WERI-Rb-1 (cell line): ENCODE data around the gene MAP3K21.
A peak's percentile ranks its signal among the peaks of the same experiment; 100 is the strongest.

Experiments
- DNase-seq: peaks from one replicate; pipeline ENCODE4 v3.0.0-alpha.2; 2020
- H3K27ac ChIP-seq: fragments of 250-450 bp; sonication (Bioruptor Pico); 2 replicates; pipeline ENCODE4 v1.5.1; 2020; ENCODE audit warnings: mild to moderate bottlenecking, moderate library complexity
- H3K27me3 ChIP-seq: fragments of 250-450 bp; sonication (Bioruptor Pico); 2 replicates; pipeline ENCODE4 v1.5.1; 2021; ENCODE audit warnings: mild to moderate bottlenecking, low read depth, moderate library complexity; ENCODE audit not compliant: insufficient read depth, severe bottlenecking
- H3K36me3 ChIP-seq: fragments of 250-450 bp; sonication (Bioruptor Pico); 2 replicates; pipeline ENCODE4 v1.5.1; 2020; ENCODE audit warnings: mild to moderate bottlenecking, moderate library complexity
- H3K4me3 ChIP-seq: 2 replicates; pipeline ENCODE4 v1.5.1; 2011; ENCODE audit warnings: low read depth, mild to moderate bottlenecking, control low read depth, low read length
- H3K9me3 ChIP-seq: fragments of 250-450 bp; sonication (Bioruptor Pico); 2 replicates; pipeline ENCODE4 v1.5.1; 2021; ENCODE audit warnings: mild to moderate bottlenecking, moderate library complexity; ENCODE audit not compliant: severe bottlenecking
- CTCF ChIP-seq: IDR thresholded peaks from 2 replicates; pipeline ENCODE4 v1.5.1; 2011; ENCODE audit warnings: low read depth, mild to moderate bottlenecking, control low read depth, inconsistent platforms, low read length

MAP3K21 gene

GRCh38 chr1:233362743-233363142, 35.2 kb downstream of the MAP3K21 start:
- TF ChIP-seq CTCF = no peak
- Histone ChIP-seq H3K27me3 (no peaks in the 10 kb centered on the region), H3K27ac (no peak overlapping the region), H3K4me3 (no peak overlapping the region), H3K9me3 (no peaks in the 10 kb centered on the region), H3K36me3 (no peaks in the 10 kb centered on the region)
- no peak for DNase-seq

GRCh38 chr1:233364026-233364425, 36.5 kb downstream of the MAP3K21 start:
- no peaks in the 10 kb centered on the region for H3K9me3 ChIP-seq
- no peak overlapping the region for H3K4me3 ChIP-seq
- no peak for DNase-seq
- no peaks in the 10 kb centered on the region for H3K36me3 ChIP-seq
- H3K27me3 ChIP-seq = no peaks in the 10 kb centered on the region
- no peak for TF ChIP-seq CTCF
- H3K27ac ChIP-seq = no peak overlapping the region

GRCh38 chr1:233364695-233365539, 37.4 kb downstream of the MAP3K21 start:
- no peak overlapping the region for H3K4me3 ChIP-seq
- H3K27me3 ChIP-seq = no peaks in the 10 kb centered on the region
- no peak overlapping the region for H3K27ac ChIP-seq
- no peak for DNase-seq
- no peaks in the 10 kb centered on the region for H3K36me3 ChIP-seq
- TF ChIP-seq CTCF = peak; percentile 37; the same call in 1 of the 2 replicates
- H3K9me3 ChIP-seq = no peaks in the 10 kb centered on the region

- Histone ChIP-seq H3K27ac (no peak overlapping the region), H3K36me3 (no peaks in the 10 kb centered on the region), H3K9me3 (no peaks in the 10 kb centered on the region), H3K4me3 (no peak overlapping the region), H3K27me3 (no peaks in the 10 kb centered on the region)
- DNase-seq = no peak
- no peak for TF ChIP-seq CTCF
These were observed 39.1 kb downstream of the MAP3K21 start for GRCh38 chr1:233366575-233366974.

GRCh38 chr1:233367057-233367803, 39.7 kb downstream of the MAP3K21 start:
- DNase-seq = no peak
- H3K4me3 ChIP-seq = no peak overlapping the region
- H3K27me3 ChIP-seq = no peaks in the 10 kb centered on the region
- H3K9me3 ChIP-seq = no peaks in the 10 kb centered on the region
- no peak overlapping the region for H3K27ac ChIP-seq
- no peak for TF ChIP-seq CTCF
- H3K36me3 ChIP-seq = no peaks in the 10 kb centered on the region
